ENCODE measurements around the gene GNB4.
A peak's percentile ranks its signal among the peaks of the same experiment; 100 is the strongest.

Gene GNB4

DNA sequence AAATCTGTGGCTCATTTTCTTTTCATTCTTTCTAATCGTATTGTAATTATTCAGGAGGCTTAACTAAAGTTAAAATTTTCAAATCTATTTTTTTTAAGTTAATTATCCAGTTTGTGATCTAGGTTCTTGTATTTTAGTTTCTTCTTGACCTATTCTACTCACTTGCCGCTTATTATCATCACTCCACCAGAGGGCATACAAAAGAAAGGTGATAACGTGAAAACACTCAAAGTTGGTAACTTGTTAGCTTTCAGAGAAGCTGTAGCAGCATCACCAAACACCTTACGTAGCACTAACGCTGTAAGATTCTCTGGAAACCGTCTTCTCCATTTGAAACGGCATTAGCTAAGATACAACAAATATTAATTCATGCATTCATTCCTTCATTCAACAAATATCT is 4.8 kb downstream of the GNB4 start:
- Histone ChIP-seq H3K9me3 (ENCODE audit: control extremely low read depth in 1 of 5, control insufficient read depth in 4 of 5, insufficient read depth in 2 of 5, low read depth in 1 of 5, low read length in 4 of 5) (no peaks in the 10 kb centered on the region), H3K4me3 (ENCODE audit: control insufficient read depth in 1 of 7, extremely low read depth in 1 of 7, insufficient read depth in 4 of 7, low read depth in 2 of 7, low read length in 6 of 7) (no peak overlapping the region), H3K27me3 (replicated peaks in 2 of 5; ENCODE audit: control insufficient read depth in 4 of 5, insufficient read depth in 5 of 5, low read length in 4 of 5) (no peaks in the 10 kb centered on the region), H3K27ac (ENCODE audit: insufficient read depth in 1 of 2, low read depth in 1 of 2, low read length in 2 of 2, poor library complexity in 1 of 2, severe bottlenecking in 2 of 2) (no peak overlapping the region), H3K4me1 (ENCODE audit: control extremely low read depth in 1 of 4, control insufficient read depth in 4 of 4, insufficient read depth in 4 of 4, low read length in 3 of 4) (peaks cover 4 to 27% (median 13%) of the 10 kb centered on the region in 4 experiments), H3K36me3 (ENCODE audit: control insufficient read depth in 4 of 4, insufficient read depth in 4 of 4, low read length in 3 of 4) (peaks cover 3 to 12% (median 5%) of the 10 kb centered on the region in 4 experiments)
- WGBS (ENCODE audit: insufficient coverage): 44% methylated on average over 5 of the region's 7 CpGs
- POLR2A ChIA-PET: no interaction called here
- peak; percentile 63 to 76 (median 72) for DNase-seq
- CTCF ChIA-PET: interaction anchor here (0.6 to 4.3 kb wide), 15 partner anchors 11 to 120 kb away, joined by 3 to 37 read pairs (median 5); partner anchors contain the start of gene ACTL6A

DNA sequence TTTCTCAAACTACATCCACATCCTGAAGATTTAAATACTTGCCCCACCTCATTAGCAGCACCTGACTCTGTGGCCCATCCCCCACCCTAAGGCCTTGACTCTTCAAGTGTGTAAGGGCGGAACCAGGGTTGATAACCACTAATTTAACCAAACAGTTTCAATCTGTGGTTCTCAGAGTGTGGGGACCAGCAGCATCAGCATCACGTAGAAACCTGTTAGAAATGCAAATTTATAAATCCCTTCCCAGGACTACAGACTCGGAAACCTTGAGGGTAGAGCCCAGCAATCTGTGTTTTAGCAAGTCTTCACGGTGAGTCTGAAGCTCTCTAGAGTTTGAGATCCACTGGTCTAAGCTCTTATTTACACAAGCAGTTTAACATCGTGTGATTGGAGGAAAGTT is 12.4 kb downstream of the GNB4 start:
- no peak overlapping the region for H3K4me3 ChIP-seq (ENCODE audit: control insufficient read depth in 1 of 7, extremely low read depth in 1 of 7, insufficient read depth in 4 of 7, low read depth in 2 of 7, low read length in 6 of 7)
- CTCF ChIA-PET: no interaction called here
- POLR2A ChIA-PET: interaction anchor here (0.7 kb wide), 1 partner anchor 69 kb away, joined by 3 read pairs; no protein-coding TSS in a partner anchor
- peaks cover 0 to 6% (median 5%) of the 10 kb centered on the region in 4 experiments for H3K36me3 ChIP-seq (ENCODE audit: control insufficient read depth in 4 of 4, insufficient read depth in 4 of 4, low read length in 3 of 4)
- peaks cover 19 to 38% (median 23%) of the 10 kb centered on the region in 4 experiments for H3K4me1 ChIP-seq (ENCODE audit: control extremely low read depth in 1 of 4, control insufficient read depth in 4 of 4, insufficient read depth in 4 of 4, low read length in 3 of 4)
- WGBS (ENCODE audit: insufficient coverage): 77% methylated on average over 4 of the region's 5 CpGs
- peak in 2 of 3 donors; percentile 24 to 39 for DNase-seq
- H3K27me3 ChIP-seq (replicated peaks in 2 of 5; ENCODE audit: control insufficient read depth in 4 of 5, insufficient read depth in 5 of 5, low read length in 4 of 5): no peaks in the 10 kb centered on the region
- H3K9me3 ChIP-seq (ENCODE audit: control extremely low read depth in 1 of 5, control insufficient read depth in 4 of 5, insufficient read depth in 2 of 5, low read depth in 1 of 5, low read length in 4 of 5): no peaks in the 10 kb centered on the region
- H3K27ac ChIP-seq (ENCODE audit: insufficient read depth in 1 of 2, low read depth in 1 of 2, low read length in 2 of 2, poor library complexity in 1 of 2, severe bottlenecking in 2 of 2): peak overlapping the region in 1 of 2 experiments; percentile 49

DNA sequence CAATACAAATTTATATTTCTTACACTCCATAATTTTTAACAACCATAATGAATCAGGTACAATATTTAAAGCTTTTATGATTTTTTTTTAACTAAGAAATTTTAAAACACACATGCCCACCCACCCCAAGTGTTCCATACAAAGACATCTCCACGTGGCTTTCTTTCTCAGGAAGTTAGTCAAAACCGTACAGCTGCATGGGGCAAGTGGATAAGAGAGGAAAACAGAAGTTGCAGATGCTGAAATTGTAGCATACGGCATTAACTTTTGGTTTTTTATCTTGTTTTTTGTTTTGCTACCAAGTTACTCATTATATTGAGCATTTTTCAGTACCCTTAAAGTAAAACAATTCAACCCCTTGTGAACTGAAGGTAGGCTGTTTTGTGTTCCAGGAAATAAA is 14.8 kb downstream of the GNB4 start:
- H3K27me3 ChIP-seq (replicated peaks in 2 of 5; ENCODE audit: control insufficient read depth in 4 of 5, insufficient read depth in 5 of 5, low read length in 4 of 5): no peaks in the 10 kb centered on the region
- H3K36me3 ChIP-seq (ENCODE audit: control insufficient read depth in 4 of 4, insufficient read depth in 4 of 4, low read length in 3 of 4): peaks cover 0 to 6% (median 2%) of the 10 kb centered on the region in 4 experiments
- ChIA-PET CTCF (interaction anchor here (1.2 to 1.6 kb wide), 2 partner anchors 9 to 126 kb away, joined by 4 to 8 read pairs; partner anchors contain the start of gene ACTL6A), POLR2A (no interaction called here)
- H3K27ac ChIP-seq (ENCODE audit: insufficient read depth in 1 of 2, low read depth in 1 of 2, low read length in 2 of 2, poor library complexity in 1 of 2, severe bottlenecking in 2 of 2): peak overlapping the region; percentile 71 to 84
- H3K9me3 ChIP-seq (ENCODE audit: control extremely low read depth in 1 of 5, control insufficient read depth in 4 of 5, insufficient read depth in 2 of 5, low read depth in 1 of 5, low read length in 4 of 5): no peaks in the 10 kb centered on the region
- peaks cover 30 to 61% (median 44%) of the 10 kb centered on the region in 4 experiments for H3K4me1 ChIP-seq (ENCODE audit: control extremely low read depth in 1 of 4, control insufficient read depth in 4 of 4, insufficient read depth in 4 of 4, low read length in 3 of 4)
- no CpG with 5 or more reads among the region's 3 CpGs for WGBS (ENCODE audit: insufficient coverage)
- H3K4me3 ChIP-seq (ENCODE audit: control insufficient read depth in 1 of 7, extremely low read depth in 1 of 7, insufficient read depth in 4 of 7, low read depth in 2 of 7, low read length in 6 of 7): peak overlapping the region in 3 of 7 experiments; percentile 1 to 49 (median 2)
- DNase-seq: peak; percentile 55 to 85 (median 76)

DNA sequence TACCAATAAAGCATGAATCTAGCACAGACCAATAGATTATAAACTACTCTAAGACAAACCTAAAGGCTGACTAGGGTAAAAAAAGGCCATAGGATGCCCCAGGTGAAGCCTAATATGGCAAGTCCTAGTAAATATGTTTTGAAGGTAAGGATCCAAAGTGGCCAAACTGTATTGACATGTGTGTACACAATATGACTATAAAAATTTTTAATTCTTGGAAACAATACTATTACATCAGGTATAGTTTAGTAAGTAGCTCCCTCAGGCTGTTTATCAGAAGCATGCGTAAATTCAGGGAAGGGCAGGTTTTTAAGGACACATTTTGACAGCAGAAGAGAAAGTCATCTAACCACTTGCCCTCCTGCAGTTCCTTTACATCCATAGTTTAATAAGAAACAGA is 18.8 kb downstream of the GNB4 start:
- H3K4me1 ChIP-seq (ENCODE audit: control extremely low read depth in 1 of 4, control insufficient read depth in 4 of 4, insufficient read depth in 4 of 4, low read length in 3 of 4): peaks cover 26 to 50% (median 38%) of the 10 kb centered on the region in 4 experiments
- CTCF ChIA-PET: interaction anchor here (1.6 to 3.1 kb wide), 3 partner anchors 12 to 17 kb away, joined by 4 to 12 read pairs (median 4); no protein-coding TSS in a partner anchor
- POLR2A ChIA-PET: no interaction called here
- DNase-seq: no peak
- WGBS (ENCODE audit: insufficient coverage): no CpG with 5 or more reads among the region's 1 CpG
- no peak overlapping the region for H3K27ac ChIP-seq (ENCODE audit: insufficient read depth in 1 of 2, low read depth in 1 of 2, low read length in 2 of 2, poor library complexity in 1 of 2, severe bottlenecking in 2 of 2)
- no peaks in the 10 kb centered on the region for H3K27me3 ChIP-seq (replicated peaks in 2 of 5; ENCODE audit: control insufficient read depth in 4 of 5, insufficient read depth in 5 of 5, low read length in 4 of 5)
- no peaks in the 10 kb centered on the region for H3K9me3 ChIP-seq (ENCODE audit: control extremely low read depth in 1 of 5, control insufficient read depth in 4 of 5, insufficient read depth in 2 of 5, low read depth in 1 of 5, low read length in 4 of 5)
- H3K36me3 ChIP-seq (ENCODE audit: control insufficient read depth in 4 of 4, insufficient read depth in 4 of 4, low read length in 3 of 4): peaks cover 0 to 6% (median 4%) of the 10 kb centered on the region in 4 experiments
- H3K4me3 ChIP-seq (ENCODE audit: control insufficient read depth in 1 of 7, extremely low read depth in 1 of 7, insufficient read depth in 4 of 7, low read depth in 2 of 7, low read length in 6 of 7): no peak overlapping the region

DNA sequence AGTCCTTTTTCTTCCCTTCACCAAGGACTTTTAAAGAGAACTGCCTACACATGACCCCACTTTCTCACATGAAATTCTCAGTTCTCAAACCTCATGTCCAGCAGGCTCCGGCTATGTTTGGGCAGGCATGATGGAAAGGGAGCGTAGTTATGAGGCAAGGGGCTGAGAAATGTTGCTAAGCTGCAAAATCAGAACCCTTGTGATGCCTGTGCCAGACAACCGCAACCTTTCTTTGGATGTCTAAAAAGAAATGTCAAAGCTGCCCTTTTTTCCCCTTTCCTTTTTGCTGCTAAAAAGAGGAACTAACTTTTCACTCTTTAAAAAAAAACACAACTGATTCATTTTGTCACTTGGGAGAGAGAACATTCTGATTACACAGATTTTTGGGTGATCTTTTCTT is 19.2 kb downstream of the GNB4 start:
- 0% methylated on average over 1 of the region's 3 CpGs for WGBS (ENCODE audit: insufficient coverage)
- H3K27me3 ChIP-seq (replicated peaks in 2 of 5; ENCODE audit: control insufficient read depth in 4 of 5, insufficient read depth in 5 of 5, low read length in 4 of 5): no peaks in the 10 kb centered on the region
- peaks cover 0 to 6% (median 4%) of the 10 kb centered on the region in 4 experiments for H3K36me3 ChIP-seq (ENCODE audit: control insufficient read depth in 4 of 4, insufficient read depth in 4 of 4, low read length in 3 of 4)
- H3K9me3 ChIP-seq (ENCODE audit: control extremely low read depth in 1 of 5, control insufficient read depth in 4 of 5, insufficient read depth in 2 of 5, low read depth in 1 of 5, low read length in 4 of 5): no peaks in the 10 kb centered on the region
- POLR2A ChIA-PET: no interaction called here
- peaks cover 23 to 46% (median 36%) of the 10 kb centered on the region in 4 experiments for H3K4me1 ChIP-seq (ENCODE audit: control extremely low read depth in 1 of 4, control insufficient read depth in 4 of 4, insufficient read depth in 4 of 4, low read length in 3 of 4)
- DNase-seq: peak; percentile 44 to 90 (median 88)
- peak overlapping the region in 1 of 2 experiments; percentile 11 for H3K27ac ChIP-seq (ENCODE audit: insufficient read depth in 1 of 2, low read depth in 1 of 2, low read length in 2 of 2, poor library complexity in 1 of 2, severe bottlenecking in 2 of 2)
- CTCF ChIA-PET: interaction anchor here (1.6 to 3.1 kb wide), 3 partner anchors 12 to 18 kb away, joined by 4 to 12 read pairs (median 4); no protein-coding TSS in a partner anchor
- H3K4me3 ChIP-seq (ENCODE audit: control insufficient read depth in 1 of 7, extremely low read depth in 1 of 7, insufficient read depth in 4 of 7, low read depth in 2 of 7, low read length in 6 of 7): peak overlapping the region in 2 of 7 experiments; percentile 16 to 49

DNA sequence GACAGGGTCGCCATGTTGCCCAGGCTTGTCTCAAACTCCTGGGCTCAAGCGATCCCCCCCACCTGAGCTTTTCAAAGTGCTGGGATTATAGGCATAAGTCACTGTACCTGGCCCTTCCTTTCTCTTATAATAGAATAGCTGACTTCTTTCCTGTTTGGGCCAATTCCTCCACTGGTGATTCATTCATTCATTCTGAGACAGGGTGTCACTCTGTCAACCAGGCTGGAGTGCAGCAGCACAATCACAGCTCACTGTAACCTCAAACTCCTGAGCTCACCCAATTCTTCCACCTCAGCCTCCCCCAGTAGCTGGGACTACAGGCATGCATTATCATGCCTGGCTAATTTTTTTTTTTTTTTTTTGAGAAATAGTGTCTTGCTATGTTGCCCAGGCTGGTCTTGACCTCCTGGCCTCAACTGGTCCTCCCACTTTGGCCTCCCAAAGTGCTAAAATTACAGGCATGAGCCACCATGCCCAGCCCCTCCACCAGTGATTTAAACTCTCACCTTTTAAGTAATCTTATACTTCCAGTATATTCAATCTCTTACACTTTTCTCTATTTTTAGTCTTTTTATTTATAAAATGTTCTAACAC is 20.9 kb downstream of the GNB4 start:
- Histone ChIP-seq H3K4me3 (ENCODE audit: control insufficient read depth in 1 of 7, extremely low read depth in 1 of 7, insufficient read depth in 4 of 7, low read depth in 2 of 7, low read length in 6 of 7) (no peak overlapping the region), H3K36me3 (ENCODE audit: control insufficient read depth in 4 of 4, insufficient read depth in 4 of 4, low read length in 3 of 4) (peaks cover 0 to 11% (median 6%) of the 10 kb centered on the region in 4 experiments), H3K4me1 (ENCODE audit: control extremely low read depth in 1 of 4, control insufficient read depth in 4 of 4, insufficient read depth in 4 of 4, low read length in 3 of 4) (peaks cover 13 to 33% (median 26%) of the 10 kb centered on the region in 4 experiments), H3K27ac (ENCODE audit: insufficient read depth in 1 of 2, low read depth in 1 of 2, low read length in 2 of 2, poor library complexity in 1 of 2, severe bottlenecking in 2 of 2) (no peak overlapping the region), H3K9me3 (ENCODE audit: control extremely low read depth in 1 of 5, control insufficient read depth in 4 of 5, insufficient read depth in 2 of 5, low read depth in 1 of 5, low read length in 4 of 5) (no peaks in the 10 kb centered on the region), H3K27me3 (replicated peaks in 2 of 5; ENCODE audit: control insufficient read depth in 4 of 5, insufficient read depth in 5 of 5, low read length in 4 of 5) (no peaks in the 10 kb centered on the region)
- ChIA-PET POLR2A (interaction anchor here (0.5 kb wide), 1 partner anchor 71 kb away, joined by 3 read pairs; no protein-coding TSS in a partner anchor), CTCF (interaction anchor here (0.9 to 1.5 kb wide), 4 partner anchors 17 to 131 kb away, joined by 3 to 7 read pairs (median 4); no protein-coding TSS in a partner anchor)
- WGBS (ENCODE audit: insufficient coverage): 100% methylated on average over 2 of the region's 2 CpGs
- DNase-seq: no peak
